Astrocyte of the cerebellum (primary cell): ENCODE data around the gene SRM.

Source experiments
- DNase-seq: peaks from one replicate; pipeline ENCODE4 v3.0.0-alpha.2; 2011; ENCODE audit warnings: low read depth
- H3K4me3 ChIP-seq: 2 replicates; pipeline ENCODE4 v1.5.1; 2011; ENCODE audit warnings: mild to moderate bottlenecking, low read depth, low read length, moderate library complexity
- in situ Hi-C: cut with HindIII; loops from 2 replicates; pipeline ENCODE4 v1.10.0; 2017; ENCODE audit warnings: low sequenced_read_pairs
- TF ChIP-seq, protein P1 (sequence below): IDR thresholded peaks from 2 replicates; pipeline ENCODE4 v1.5.1; 2012; ENCODE audit warnings: low read length, low read depth, moderate library complexity, mild to moderate bottlenecking; ENCODE audit errors: missing control alignments

The SRM gene

DNA sequence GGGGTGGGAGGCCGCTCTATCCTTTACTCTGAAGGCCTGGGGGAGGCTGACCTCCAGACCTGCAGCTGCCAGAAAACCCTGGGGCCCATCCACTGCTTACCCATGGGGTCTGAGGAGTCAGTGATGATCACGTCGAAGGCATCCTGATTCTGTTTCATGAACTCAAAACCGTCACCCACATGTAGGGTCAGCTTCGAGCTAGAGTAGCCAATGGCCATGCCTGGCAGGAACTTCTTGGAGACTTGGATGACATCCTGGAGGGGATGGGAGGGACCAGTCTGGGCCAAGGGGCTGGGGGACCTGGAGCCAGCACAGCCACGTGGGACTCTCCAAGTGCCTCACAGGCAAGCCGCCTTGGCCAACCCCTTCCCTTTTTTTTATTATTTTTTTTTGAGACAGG is 3.3 kb downstream of the SRM start:
- no peak for DNase-seq
- no peak overlapping the region for H3K4me3 ChIP-seq
- TF ChIP-seq, protein P1, sequence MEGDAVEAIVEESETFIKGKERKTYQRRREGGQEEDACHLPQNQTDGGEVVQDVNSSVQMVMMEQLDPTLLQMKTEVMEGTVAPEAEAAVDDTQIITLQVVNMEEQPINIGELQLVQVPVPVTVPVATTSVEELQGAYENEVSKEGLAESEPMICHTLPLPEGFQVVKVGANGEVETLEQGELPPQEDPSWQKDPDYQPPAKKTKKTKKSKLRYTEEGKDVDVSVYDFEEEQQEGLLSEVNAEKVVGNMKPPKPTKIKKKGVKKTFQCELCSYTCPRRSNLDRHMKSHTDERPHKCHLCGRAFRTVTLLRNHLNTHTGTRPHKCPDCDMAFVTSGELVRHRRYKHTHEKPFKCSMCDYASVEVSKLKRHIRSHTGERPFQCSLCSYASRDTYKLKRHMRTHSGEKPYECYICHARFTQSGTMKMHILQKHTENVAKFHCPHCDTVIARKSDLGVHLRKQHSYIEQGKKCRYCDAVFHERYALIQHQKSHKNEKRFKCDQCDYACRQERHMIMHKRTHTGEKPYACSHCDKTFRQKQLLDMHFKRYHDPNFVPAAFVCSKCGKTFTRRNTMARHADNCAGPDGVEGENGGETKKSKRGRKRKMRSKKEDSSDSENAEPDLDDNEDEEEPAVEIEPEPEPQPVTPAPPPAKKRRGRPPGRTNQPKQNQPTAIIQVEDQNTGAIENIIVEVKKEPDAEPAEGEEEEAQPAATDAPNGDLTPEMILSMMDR, result no peak
- in situ Hi-C loops, result no loop called here

DNA sequence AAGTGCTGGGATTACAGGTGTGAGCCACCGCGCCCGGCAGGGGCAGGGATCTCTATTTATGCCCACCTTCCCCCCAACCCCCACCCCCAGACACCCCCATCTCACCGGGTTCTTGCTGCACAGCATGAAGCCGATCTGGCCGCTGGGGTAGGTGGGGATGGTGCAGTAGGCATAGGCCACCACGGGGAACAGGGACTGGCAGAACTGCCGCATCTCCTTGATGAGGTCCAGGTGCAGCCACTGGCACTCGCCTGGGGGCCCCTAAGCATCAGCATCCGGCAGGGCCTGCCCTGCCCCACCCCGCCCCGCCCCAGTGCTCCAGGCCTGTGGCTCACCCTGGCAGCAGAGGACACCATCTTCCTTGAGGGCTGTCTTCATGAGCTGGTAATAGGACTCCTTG is 4.1 kb downstream of the SRM start:
- no peak for DNase-seq
- TF ChIP-seq, protein P1, result no peak
- no peak overlapping the region for H3K4me3 ChIP-seq
- in situ Hi-C loops, result no loop called here

DNA sequence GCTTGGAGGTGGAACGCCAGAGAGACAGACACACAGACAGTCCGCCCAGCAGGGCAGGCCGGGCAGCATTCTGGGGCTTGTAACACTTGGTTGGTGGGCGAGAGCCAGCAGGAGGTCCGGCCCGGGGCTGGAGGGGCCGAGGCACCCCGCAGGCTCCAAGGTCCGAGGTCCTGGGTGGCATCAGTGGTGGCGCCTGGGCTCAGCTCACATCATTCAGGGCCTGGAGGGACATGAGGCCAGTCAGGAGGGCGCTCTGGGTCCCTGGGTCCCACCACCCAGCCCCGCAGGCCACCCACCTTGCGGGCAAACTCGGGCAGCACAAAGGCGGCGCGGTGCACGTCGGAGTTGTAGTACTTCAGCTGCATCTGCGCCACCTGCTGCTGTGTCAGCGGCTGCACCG is 5.2 kb downstream of the SRM start:
- DNase-seq, result no peak
- no peak overlapping the region for H3K4me3 ChIP-seq
- in situ Hi-C loops, result no loop called here
- TF ChIP-seq, protein P1, result no peak

DNA sequence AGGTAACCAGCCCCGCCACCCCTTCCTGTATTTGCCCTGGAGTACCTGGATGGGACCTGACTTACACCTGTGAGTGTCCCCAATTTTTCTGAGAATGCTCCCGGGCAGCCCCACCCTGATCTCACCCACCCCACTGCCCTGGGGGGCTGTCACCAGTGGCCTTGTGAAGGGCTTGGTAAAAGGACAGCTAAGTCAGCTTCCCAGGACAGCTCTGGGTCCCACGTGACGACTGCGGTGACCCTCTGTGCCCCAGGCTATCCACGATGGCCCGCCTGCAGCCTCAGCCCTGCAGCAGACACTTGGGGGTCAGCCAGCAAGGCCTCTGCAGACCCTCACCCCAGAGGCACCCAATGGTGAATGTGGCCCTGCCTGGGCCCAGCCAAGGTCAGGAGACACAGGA is 5.6 kb downstream of the SRM start:
- no peak for DNase-seq

DNA sequence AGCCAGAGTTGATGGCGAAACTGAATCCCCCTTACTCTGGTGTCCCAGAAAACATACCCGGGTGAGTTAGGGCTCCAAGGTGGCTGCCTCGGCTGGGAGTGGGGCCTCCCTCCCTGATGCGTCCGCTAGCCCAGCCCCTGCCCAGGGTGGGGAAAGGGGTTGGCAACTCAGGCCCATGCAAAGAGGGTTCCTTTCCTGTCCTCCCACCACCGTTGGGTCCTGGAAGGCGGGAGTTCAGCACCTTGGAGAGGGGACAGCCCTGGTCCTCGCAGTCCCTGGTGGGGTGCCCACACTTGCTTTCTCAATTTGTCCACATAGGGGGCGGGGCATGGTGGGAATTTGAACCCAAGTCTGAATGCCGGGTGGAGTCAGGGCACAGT is 6.1 kb downstream of the SRM start:
- TF ChIP-seq, protein P1, result no peak
- DNase-seq, result no peak
- in situ Hi-C loops, result no loop called here
- H3K4me3 ChIP-seq, result no peak overlapping the region

More for the DNA sequence above, 5.6 kb downstream of the SRM start:
- no peak overlapping the region for H3K4me3 ChIP-seq
- in situ Hi-C loops, result no loop called here
- TF ChIP-seq, protein P1, result no peak

DNA sequence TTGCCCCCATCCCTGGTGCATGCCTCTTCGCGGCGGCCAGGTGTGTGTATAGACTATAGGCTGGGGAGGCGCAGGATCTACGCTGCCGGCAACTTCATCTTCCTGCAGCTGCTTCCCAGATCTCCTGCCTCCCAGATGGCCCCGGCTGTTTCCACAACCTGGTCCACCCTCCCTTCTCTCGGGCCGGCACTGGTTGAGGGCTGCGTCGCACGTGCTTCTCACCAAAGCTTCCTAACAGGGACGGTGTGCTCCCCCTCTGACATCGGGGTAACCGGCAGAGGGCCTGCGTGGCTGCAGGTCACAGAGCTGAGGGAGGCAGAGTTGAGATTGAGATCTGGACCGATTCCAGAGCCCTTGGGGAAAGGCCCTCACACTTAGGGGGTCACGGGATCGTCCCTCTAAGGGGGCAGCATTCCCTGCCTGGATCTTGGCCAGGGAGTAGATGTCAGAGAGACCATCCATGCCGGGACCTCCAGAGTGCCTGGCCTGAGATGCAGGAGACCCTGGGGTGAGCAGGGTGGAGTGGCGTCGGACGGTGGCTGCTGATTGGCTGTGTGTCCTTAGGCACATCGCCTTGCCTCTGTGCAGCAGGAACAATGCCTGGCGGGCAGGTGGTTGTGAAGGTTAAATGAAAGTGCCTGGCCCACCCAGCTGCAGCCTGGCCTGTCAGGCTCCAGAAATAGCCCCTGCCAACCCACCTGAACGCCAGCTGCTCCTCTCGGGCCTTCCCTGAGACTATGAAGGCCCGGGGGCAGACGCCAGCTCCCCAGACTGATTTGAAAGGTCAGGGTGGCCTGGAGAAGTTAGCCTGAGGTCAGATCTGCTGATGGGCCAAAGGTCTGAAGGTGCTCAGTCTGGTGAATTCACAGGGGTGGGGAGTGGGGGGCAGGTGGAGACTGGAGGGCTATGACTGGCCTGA is 6.7 kb downstream of the SRM start:
- TF ChIP-seq, protein P1, result no peak
- no peak for DNase-seq
- in situ Hi-C loops, result no loop called here
- no peak overlapping the region for H3K4me3 ChIP-seq
